Esophagus squamous epithelium (tissue), 5 donors: ENCODE data around the gene VPS54. TPM values are rescaled to one million over a fixed set of nuclear protein-coding genes. Genes with fewer than 3 reads are reported as not detected.

Experiments
- DNase-seq: peaks from one replicate; lab custom pipeline; 2025; lab: John Stamatoyannopoulos, UW
- H3K27ac ChIP-seq, 4 donors: fragments of 200-600 bp; sonication (generic); one replicate each; pipeline ENCODE4 v1.5.1; 2016 to 2019; ENCODE audit warnings: mild to moderate bottlenecking in 1 of 4
- H3K27me3 ChIP-seq, 4 donors: fragments of 200-600 bp; sonication (generic); 1 replicate in 3 of 4; 2 replicates in 1 of 4; pipeline versions ENCODE4 v1.5.1 to v1.6.0; 2017 to 2021; ENCODE audit warnings: antibody characterized with exemption in 1 of 4
- H3K36me3 ChIP-seq, 3 donors: fragments of 200-600 bp; sonication (generic); one replicate each; pipeline ENCODE4 v1.5.1; 2016 to 2019
- H3K4me1 ChIP-seq, 3 donors: fragments of 200-600 bp; sonication (generic); one replicate each; pipeline ENCODE4 v1.5.1; 2017 to 2019
- H3K4me3 ChIP-seq, 4 donors: fragments of 200-600 bp; sonication (generic); 1 replicate in 3 of 4; 2 replicates in 1 of 4; pipeline ENCODE4 v1.5.1; 2016 to 2019; ENCODE audit warnings: mild to moderate bottlenecking in 2 of 4, moderate library complexity in 1 of 4
- H3K9me3 ChIP-seq, 3 donors: fragments of 200-600 bp; sonication (generic); one replicate each; pipeline ENCODE4 v1.5.1; 2016 to 2019
- CTCF ChIP-seq, 6 experiments: fragments of 450-650 bp in 4 of 6; fragments of 200-600 bp in 2 of 6; sonication (generic) in 2 of 6; IDR thresholded peaks; one replicate each; pipeline ENCODE4 v1.5.1; 2016 to 2019; ENCODE audit warnings: antibody characterized with exemption in 6 of 6, mild to moderate bottlenecking in 4 of 6, moderate library complexity in 4 of 6
- POLR2A ChIP-seq, 4 donors: fragments of 450-650 bp; IDR thresholded peaks; one replicate each; pipeline ENCODE4 v1.6.1; 2017; ENCODE audit warnings: antibody characterized with exemption in 4 of 4, mild to moderate bottlenecking in 4 of 4, moderate library complexity in 3 of 4
- WGBS, 2 donors: methylation state at CpG; one replicate each; pipeline ENCODE4 v1.1.5; 2018; 5-methylcytosine and 5-hydroxymethylcytosine counted together
- intact Hi-C: fragments of 100-400 bp; cut with DNase I; formaldehyde crosslinking; loops from one replicate; pipeline ENCODE4 v1.15.0; 2022
- total RNA-seq, 4 donors: library from RNA; depleted of rRNA; stranded (reverse); fragments of >200 nt; gene quantifications; one replicate each; pipeline ENCODE4 v1.1.0, GENCODE V29; 2016
- donor health status: DM: yes; HTN: yes; CAD: no.

The VPS54 gene
- total RNA-seq, 4 donors from 2014 or later = 10.4 to 25.2 (median 19.0) TPM

GRCh38 chr2:63984606-63985359, 34.4 kb downstream of the VPS54 start:
- no peak for DNase-seq
- TF ChIP-seq CTCF (IDR thresholded peaks at IDR 0.05) (no peak), POLR2A (IDR thresholded peaks at IDR 0.05) (no peak)
- no peak overlapping the region for H3K27ac ChIP-seq
- peaks cover 0 to 10% (median 5%) of the 10 kb centered on the region in 3 donors for H3K4me1 ChIP-seq
- no peaks in the 10 kb centered on the region for H3K9me3 ChIP-seq
- no peak overlapping the region for H3K4me3 ChIP-seq
- 86 to 93% methylated on average over 6 of the region's 6 CpGs for WGBS, 2 donors
- H3K36me3 ChIP-seq = peaks cover 0 to 41% (median 0%) of the 10 kb centered on the region in 3 donors
- H3K27me3 ChIP-seq = no peaks in the 10 kb centered on the region
- intact Hi-C loops = no loop called here

GRCh38 chr2:63983986-63984605, 35.1 kb downstream of the VPS54 start:
- H3K4me3 ChIP-seq = no peak overlapping the region
- intact Hi-C loops = no loop called here
- H3K36me3 ChIP-seq = peaks cover 0 to 44% (median 0%) of the 10 kb centered on the region in 3 donors
- no peak for TF ChIP-seq POLR2A (IDR thresholded peaks at IDR 0.05)
- no peak for TF ChIP-seq CTCF (IDR thresholded peaks at IDR 0.05)
- 69 to 80% methylated on average over 2 of the region's 2 CpGs for WGBS, 2 donors
- DNase-seq = no peak
- H3K27ac ChIP-seq = no peak overlapping the region
- H3K4me1 ChIP-seq = peaks cover 0 to 10% (median 5%) of the 10 kb centered on the region in 3 donors
- no peaks in the 10 kb centered on the region for H3K9me3 ChIP-seq
- H3K27me3 ChIP-seq = no peaks in the 10 kb centered on the region

- WGBS, 2 donors = 96 to 99% methylated on average over 4 of the region's 4 CpGs
- Histone ChIP-seq H3K27ac (no peak overlapping the region), H3K9me3 (no peaks in the 10 kb centered on the region), H3K27me3 (no peaks in the 10 kb centered on the region), H3K4me3 (no peak overlapping the region), H3K4me1 (peaks cover 0 to 10% (median 5%) of the 10 kb centered on the region in 3 donors), H3K36me3 (peaks cover 0 to 57% (median 0%) of the 10 kb centered on the region in 3 donors)
- DNase-seq = no peak
- no peak for TF ChIP-seq CTCF (IDR thresholded peaks at IDR 0.05)
- TF ChIP-seq POLR2A (IDR thresholded peaks at IDR 0.05) = no peak
- intact Hi-C loops = no loop called here
Observed at GRCh38 chr2:63982335-63982734, 36.9 kb downstream of the VPS54 start.

GRCh38 chr2:63981702-63982103, 37.5 kb downstream of the VPS54 start:
- no peaks in the 10 kb centered on the region for H3K9me3 ChIP-seq
- no peaks in the 10 kb centered on the region for H3K27me3 ChIP-seq
- intact Hi-C loops = no loop called here
- DNase-seq = no peak
- 87 to 89% methylated on average over 3 of the region's 3 CpGs for WGBS, 2 donors
- no peak overlapping the region for H3K27ac ChIP-seq
- peaks cover 0 to 10% (median 5%) of the 10 kb centered on the region in 3 donors for H3K4me1 ChIP-seq
- peaks cover 0 to 62% (median 0%) of the 10 kb centered on the region in 3 donors for H3K36me3 ChIP-seq
- H3K4me3 ChIP-seq = no peak overlapping the region
- TF ChIP-seq POLR2A (IDR thresholded peaks at IDR 0.05) (no peak), CTCF (IDR thresholded peaks at IDR 0.05) (no peak)

GRCh38 chr2:63980794-63981193, 38.4 kb downstream of the VPS54 start:
- peaks cover 0 to 10% (median 5%) of the 10 kb centered on the region in 3 donors for H3K4me1 ChIP-seq
- no peak overlapping the region for H3K27ac ChIP-seq
- intact Hi-C loops = no loop called here
- H3K36me3 ChIP-seq = peaks cover 0 to 64% (median 0%) of the 10 kb centered on the region in 3 donors
- peaks cover 0 to under 1% (median 0%) of the 10 kb centered on the region in 3 donors for H3K9me3 ChIP-seq
- H3K27me3 ChIP-seq = no peaks in the 10 kb centered on the region
- DNase-seq = no peak
- no peak overlapping the region for H3K4me3 ChIP-seq
- TF ChIP-seq POLR2A (IDR thresholded peaks at IDR 0.05) (no peak), CTCF (IDR thresholded peaks at IDR 0.05) (no peak)
